ENCODE results near the gene SATB2.

The SATB2 gene

DNA sequence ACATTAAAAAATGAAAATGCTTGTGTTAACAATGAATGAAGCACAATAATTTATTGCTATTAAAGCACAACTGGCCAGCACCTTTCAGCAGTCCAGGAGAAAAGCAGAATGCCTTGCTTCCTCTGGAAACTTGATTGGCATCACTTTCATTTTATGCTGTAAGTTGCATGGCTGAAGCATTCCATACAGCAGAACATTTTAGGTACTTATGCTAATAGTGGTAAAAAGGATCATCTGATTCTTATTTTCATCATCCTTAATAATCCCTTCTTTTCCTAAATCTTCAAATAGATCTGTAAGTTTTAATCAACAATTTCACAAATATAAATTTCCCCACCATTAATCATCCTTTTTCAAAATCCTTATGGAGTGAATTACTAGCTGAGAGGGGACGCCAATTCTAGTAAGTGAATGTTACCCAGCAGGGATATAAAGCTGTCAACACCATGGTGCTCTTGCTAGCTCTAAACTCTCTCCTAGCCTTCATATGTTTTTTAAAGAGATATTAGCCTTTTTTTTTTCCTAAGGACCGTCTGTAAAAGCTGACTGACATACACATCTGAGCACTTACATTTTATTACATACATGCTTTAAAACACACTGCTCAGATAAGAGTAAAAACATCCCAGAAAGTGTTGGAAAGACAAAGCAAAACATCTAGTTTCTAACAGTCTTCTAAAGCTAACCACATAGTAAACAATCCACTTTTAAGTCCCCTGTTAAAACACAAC, 5.3 kb downstream of the SATB2 start:
- no CpG with 5 or more reads among the region's 2 CpGs for WGBS, 2 donors (ENCODE audit: extremely low coverage in 2 of 2, insufficient read length in 2 of 2, insufficient replicate concordance in 1 of 2)
- Histone ChIP-seq H2BK5ac (ENCODE audit: low read length) (no peak overlapping the region), H3K4me1 (ENCODE audit: control insufficient read depth in 2 of 2, insufficient read depth in 1 of 2, low read depth in 1 of 2, low read length in 2 of 2) (peaks cover 6 to 30% of the 10 kb centered on the region in 2 donors), H3K9ac (ENCODE audit: low read depth, low read length, poor library complexity) (no peak overlapping the region), H2AK5ac (ENCODE audit: low read depth, low read length) (no peak overlapping the region), H3K4me3 (ENCODE audit: low read length in 2 of 2) (no peak overlapping the region), H3K18ac (ENCODE audit: low read length) (no peak overlapping the region), H2BK12ac (ENCODE audit: low read length) (no peak overlapping the region), H3K27me3 (ENCODE audit: control insufficient read depth in 3 of 3, insufficient read depth in 3 of 3, low read depth in 1 of 3, low read length in 3 of 3) (peaks cover 0 to 23% (median 8%) of the 10 kb centered on the region in 3 experiments), H2BK120ac (ENCODE audit: low read depth, low read length) (no peak overlapping the region), H2BK15ac (ENCODE audit: low read length) (no peak overlapping the region), H4K91ac (ENCODE audit: low read depth, low read length, poor library complexity) (no peak overlapping the region), H3K79me1 (ENCODE audit: low read depth, low read length) (no peaks in the 10 kb centered on the region), H3K4ac (ENCODE audit: low read length) (no peak overlapping the region), H3K23ac (ENCODE audit: low read depth, low read length, poor library complexity) (no peak overlapping the region), H3K14ac (ENCODE audit: low read length) (no peak overlapping the region), H3K27ac (replicated peaks; ENCODE audit: low read length) (no peak overlapping the region), H3K36me3 (replicated peaks in 1 of 2; ENCODE audit: control insufficient read depth in 2 of 2, insufficient read depth in 2 of 2, low read length in 2 of 2) (no peaks in the 10 kb centered on the region), H3K4me2 (ENCODE audit: insufficient read depth, low read length, poor library complexity, severe bottlenecking) (no peak overlapping the region), H4K8ac (ENCODE audit: low read depth, low read length) (no peak overlapping the region), H2AFZ (ENCODE audit: low read length) (peak overlapping the region; percentile 32), H3K9me3 (replicated peaks in 1 of 2; ENCODE audit: control insufficient read depth in 2 of 2, insufficient read depth in 1 of 2, low read depth in 1 of 2, low read length in 2 of 2) (no peaks in the 10 kb centered on the region)
- DNase-seq (ENCODE audit: low spot score) = no peak

DNA sequence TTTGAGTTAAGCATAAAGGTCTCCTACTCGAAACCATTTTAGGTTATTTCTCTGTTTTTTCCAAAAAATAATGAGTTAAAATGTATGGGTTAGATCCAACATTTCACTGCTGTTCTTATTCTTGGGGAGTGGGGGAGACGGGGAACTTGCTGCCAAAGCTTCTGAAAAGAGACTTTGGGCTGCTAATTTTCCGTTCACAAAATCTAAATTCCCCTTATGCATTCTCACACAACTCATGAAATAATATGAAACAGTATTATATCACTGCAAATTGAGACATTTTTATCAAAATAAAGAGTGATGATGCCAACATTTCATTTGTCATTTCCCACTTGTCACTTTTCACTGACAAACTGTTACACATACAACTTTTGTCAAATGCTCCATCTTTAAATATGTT, 7.8 kb downstream of the SATB2 start:
- H3K36me3 ChIP-seq (replicated peaks in 1 of 2; ENCODE audit: control insufficient read depth in 2 of 2, insufficient read depth in 2 of 2, low read length in 2 of 2) = no peaks in the 10 kb centered on the region
- H2AFZ ChIP-seq (ENCODE audit: low read length) = no peak overlapping the region
- no peak overlapping the region for H4K8ac ChIP-seq (ENCODE audit: low read depth, low read length)
- no peak overlapping the region for H3K14ac ChIP-seq (ENCODE audit: low read length)
- H3K79me1 ChIP-seq (ENCODE audit: low read depth, low read length) = no peaks in the 10 kb centered on the region
- H2BK12ac ChIP-seq (ENCODE audit: low read length) = no peak overlapping the region
- H4K91ac ChIP-seq (ENCODE audit: low read depth, low read length, poor library complexity) = no peak overlapping the region
- H2BK5ac ChIP-seq (ENCODE audit: low read length) = no peak overlapping the region
- H3K4me1 ChIP-seq (ENCODE audit: control insufficient read depth in 2 of 2, insufficient read depth in 1 of 2, low read depth in 1 of 2, low read length in 2 of 2) = peaks cover 2 to 16% of the 10 kb centered on the region in 2 donors
- no peak overlapping the region for H3K4me3 ChIP-seq (ENCODE audit: low read length in 2 of 2)
- no peak overlapping the region for H3K27ac ChIP-seq (replicated peaks; ENCODE audit: low read length)
- H3K9me3 ChIP-seq (replicated peaks in 1 of 2; ENCODE audit: control insufficient read depth in 2 of 2, insufficient read depth in 1 of 2, low read depth in 1 of 2, low read length in 2 of 2) = no peaks in the 10 kb centered on the region
- DNase-seq (ENCODE audit: low spot score) = no peak
- WGBS, 2 donors (ENCODE audit: extremely low coverage in 2 of 2, insufficient read length in 2 of 2, insufficient replicate concordance in 1 of 2) = no CpG with 5 or more reads among the region's 3 CpGs
- H3K4ac ChIP-seq (ENCODE audit: low read length) = no peak overlapping the region
- no peak overlapping the region for H3K23ac ChIP-seq (ENCODE audit: low read depth, low read length, poor library complexity)
- no peaks in the 10 kb centered on the region for H3K27me3 ChIP-seq (ENCODE audit: control insufficient read depth in 3 of 3, insufficient read depth in 3 of 3, low read depth in 1 of 3, low read length in 3 of 3)
- H2BK15ac ChIP-seq (ENCODE audit: low read length) = no peak overlapping the region
- H3K18ac ChIP-seq (ENCODE audit: low read length) = no peak overlapping the region
- no peak overlapping the region for H3K9ac ChIP-seq (ENCODE audit: low read depth, low read length, poor library complexity)
- no peak overlapping the region for H2BK120ac ChIP-seq (ENCODE audit: low read depth, low read length)
- no peak overlapping the region for H3K4me2 ChIP-seq (ENCODE audit: insufficient read depth, low read length, poor library complexity, severe bottlenecking)
- no peak overlapping the region for H2AK5ac ChIP-seq (ENCODE audit: low read depth, low read length)

DNA sequence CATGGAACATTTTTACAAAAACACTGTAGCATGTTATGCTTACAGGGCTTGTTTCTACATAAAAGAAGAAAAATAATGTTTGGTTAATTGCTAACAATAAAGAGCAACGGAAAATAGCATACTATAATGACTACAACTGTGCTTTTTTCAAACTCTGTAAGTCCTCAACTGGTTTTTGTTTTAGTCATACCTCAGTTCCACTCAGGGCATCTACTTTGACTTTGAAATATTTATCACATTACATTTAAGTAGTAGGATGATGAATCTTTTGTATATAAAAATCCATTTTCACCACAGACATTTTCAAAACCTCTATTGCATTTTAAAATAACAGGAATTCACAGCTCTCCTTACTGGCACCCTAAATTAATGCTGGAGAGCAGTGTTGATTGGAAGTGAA, 8.3 kb downstream of the SATB2 start:
- DNase-seq (ENCODE audit: low spot score) = no peak
- no CpG with 5 or more reads among the region's 1 CpG for WGBS, 2 donors (ENCODE audit: extremely low coverage in 2 of 2, insufficient read length in 2 of 2, insufficient replicate concordance in 1 of 2)

GRCh38 chr2:199446996-199447576, 10.7 kb downstream of the SATB2 start:
- DNase-seq (ENCODE audit: low spot score) = no peak
- no peak overlapping the region for H3K27ac ChIP-seq (replicated peaks; ENCODE audit: low read length)
- WGBS, 2 donors (ENCODE audit: extremely low coverage in 2 of 2, insufficient read length in 2 of 2, insufficient replicate concordance in 1 of 2) = no CpG with 5 or more reads among the region's 10 CpGs

More for the DNA sequence above, 8.3 kb downstream of the SATB2 start:
- Histone ChIP-seq H2BK15ac (ENCODE audit: low read length) (no peak overlapping the region), H3K27ac (replicated peaks; ENCODE audit: low read length) (no peak overlapping the region), H3K4me3 (ENCODE audit: low read length in 2 of 2) (no peak overlapping the region), H3K14ac (ENCODE audit: low read length) (no peak overlapping the region), H3K36me3 (replicated peaks in 1 of 2; ENCODE audit: control insufficient read depth in 2 of 2, insufficient read depth in 2 of 2, low read length in 2 of 2) (no peaks in the 10 kb centered on the region), H2AK5ac (ENCODE audit: low read depth, low read length) (no peak overlapping the region), H3K79me1 (ENCODE audit: low read depth, low read length) (no peaks in the 10 kb centered on the region), H3K4me2 (ENCODE audit: insufficient read depth, low read length, poor library complexity, severe bottlenecking) (no peak overlapping the region), H3K9me3 (replicated peaks in 1 of 2; ENCODE audit: control insufficient read depth in 2 of 2, insufficient read depth in 1 of 2, low read depth in 1 of 2, low read length in 2 of 2) (no peaks in the 10 kb centered on the region), H2BK120ac (ENCODE audit: low read depth, low read length) (no peak overlapping the region), H3K23ac (ENCODE audit: low read depth, low read length, poor library complexity) (no peak overlapping the region), H4K8ac (ENCODE audit: low read depth, low read length) (no peak overlapping the region), H3K27me3 (ENCODE audit: control insufficient read depth in 3 of 3, insufficient read depth in 3 of 3, low read depth in 1 of 3, low read length in 3 of 3) (no peaks in the 10 kb centered on the region), H3K4ac (ENCODE audit: low read length) (no peak overlapping the region), H3K9ac (ENCODE audit: low read depth, low read length, poor library complexity) (no peak overlapping the region), H2AFZ (ENCODE audit: low read length) (no peak overlapping the region), H2BK5ac (ENCODE audit: low read length) (no peak overlapping the region), H3K18ac (ENCODE audit: low read length) (no peak overlapping the region), H2BK12ac (ENCODE audit: low read length) (no peak overlapping the region), H4K91ac (ENCODE audit: low read depth, low read length, poor library complexity) (no peak overlapping the region), H3K4me1 (ENCODE audit: control insufficient read depth in 2 of 2, insufficient read depth in 1 of 2, low read depth in 1 of 2, low read length in 2 of 2) (peaks cover 2 to 16% of the 10 kb centered on the region in 2 donors)

More at GRCh38 chr2:199446996-199447576, 10.7 kb downstream of the SATB2 start:
- H3K9ac ChIP-seq (ENCODE audit: low read depth, low read length, poor library complexity) = no peak overlapping the region
- H3K36me3 ChIP-seq (replicated peaks in 1 of 2; ENCODE audit: control insufficient read depth in 2 of 2, insufficient read depth in 2 of 2, low read length in 2 of 2) = no peaks in the 10 kb centered on the region
- H2BK120ac ChIP-seq (ENCODE audit: low read depth, low read length) = no peak overlapping the region
- no peaks in the 10 kb centered on the region for H3K9me3 ChIP-seq (replicated peaks in 1 of 2; ENCODE audit: control insufficient read depth in 2 of 2, insufficient read depth in 1 of 2, low read depth in 1 of 2, low read length in 2 of 2)
- H3K27me3 ChIP-seq (ENCODE audit: control insufficient read depth in 3 of 3, insufficient read depth in 3 of 3, low read depth in 1 of 3, low read length in 3 of 3) = no peaks in the 10 kb centered on the region
- H3K4me2 ChIP-seq (ENCODE audit: insufficient read depth, low read length, poor library complexity, severe bottlenecking) = no peak overlapping the region
- peaks cover 2 to 5% of the 10 kb centered on the region in 2 donors for H3K4me1 ChIP-seq (ENCODE audit: control insufficient read depth in 2 of 2, insufficient read depth in 1 of 2, low read depth in 1 of 2, low read length in 2 of 2)
- no peak overlapping the region for H2BK12ac ChIP-seq (ENCODE audit: low read length)
- H2AFZ ChIP-seq (ENCODE audit: low read length) = no peak overlapping the region
- no peak overlapping the region for H2BK5ac ChIP-seq (ENCODE audit: low read length)
- no peak overlapping the region for H4K91ac ChIP-seq (ENCODE audit: low read depth, low read length, poor library complexity)
- H3K4ac ChIP-seq (ENCODE audit: low read length) = no peak overlapping the region
- H3K18ac ChIP-seq (ENCODE audit: low read length) = no peak overlapping the region
- H2BK15ac ChIP-seq (ENCODE audit: low read length) = no peak overlapping the region
- no peak overlapping the region for H2AK5ac ChIP-seq (ENCODE audit: low read depth, low read length)
- H3K79me1 ChIP-seq (ENCODE audit: low read depth, low read length) = no peaks in the 10 kb centered on the region
- H4K8ac ChIP-seq (ENCODE audit: low read depth, low read length) = no peak overlapping the region
- H3K23ac ChIP-seq (ENCODE audit: low read depth, low read length, poor library complexity) = no peak overlapping the region
- H3K4me3 ChIP-seq (ENCODE audit: low read length in 2 of 2) = no peak overlapping the region
- H3K14ac ChIP-seq (ENCODE audit: low read length) = no peak overlapping the region
